PC-9 (cell line): ENCODE measurements around the gene ARHGAP33.

Experiments
- EZH2 ChIP-seq: fragments of 200-600 bp; sonication (generic); IDR thresholded peaks from 2 replicates; pipeline ENCODE4 v1.8.0; 2017; ENCODE audit warnings: antibody characterized with exemption, low read depth
- TF ChIP-seq, protein P1 (sequence below): fragments of 200-600 bp; sonication (generic); conservative IDR thresholded peaks from 2 replicates; pipeline ENCODE4 v1.6.1; 2017; ENCODE audit warnings: mixed run types, antibody characterized with exemption, mild to moderate bottlenecking, moderate library complexity

GRCh38 chr19:35768082-35768421, 7.3 kb upstream of the ARHGAP33 start:
- TF ChIP-seq, protein P1, sequence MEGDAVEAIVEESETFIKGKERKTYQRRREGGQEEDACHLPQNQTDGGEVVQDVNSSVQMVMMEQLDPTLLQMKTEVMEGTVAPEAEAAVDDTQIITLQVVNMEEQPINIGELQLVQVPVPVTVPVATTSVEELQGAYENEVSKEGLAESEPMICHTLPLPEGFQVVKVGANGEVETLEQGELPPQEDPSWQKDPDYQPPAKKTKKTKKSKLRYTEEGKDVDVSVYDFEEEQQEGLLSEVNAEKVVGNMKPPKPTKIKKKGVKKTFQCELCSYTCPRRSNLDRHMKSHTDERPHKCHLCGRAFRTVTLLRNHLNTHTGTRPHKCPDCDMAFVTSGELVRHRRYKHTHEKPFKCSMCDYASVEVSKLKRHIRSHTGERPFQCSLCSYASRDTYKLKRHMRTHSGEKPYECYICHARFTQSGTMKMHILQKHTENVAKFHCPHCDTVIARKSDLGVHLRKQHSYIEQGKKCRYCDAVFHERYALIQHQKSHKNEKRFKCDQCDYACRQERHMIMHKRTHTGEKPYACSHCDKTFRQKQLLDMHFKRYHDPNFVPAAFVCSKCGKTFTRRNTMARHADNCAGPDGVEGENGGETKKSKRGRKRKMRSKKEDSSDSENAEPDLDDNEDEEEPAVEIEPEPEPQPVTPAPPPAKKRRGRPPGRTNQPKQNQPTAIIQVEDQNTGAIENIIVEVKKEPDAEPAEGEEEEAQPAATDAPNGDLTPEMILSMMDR, result no peak
- TF ChIP-seq EZH2, result no peak
